HCT116 (cell line): Measurements from ENCODE around the gene CSNK1G2. TPM values are rescaled to one million over a fixed set of nuclear protein-coding genes. Genes with fewer than 3 reads are reported as not detected.

ENCODE experiments used
- ATAC-seq: fragments of 200-7000 bp; cut with Tn5 transposase; 2 replicates; pipeline ENCODE4 v1.9.1; 2020; ENCODE audit warnings: mild to moderate bottlenecking, moderate library complexity
- BruUV-seq: library from RNA; stranded (reverse); fragments of 400-500 nt; replicated peaks from 2 replicates; lab custom pipeline; 2021; lab: Mats Ljungman, UMichigan
- CTCF ChIA-PET: fragments of 300-600 bp; sonication (Branson Sonifier 250); formaldehyde crosslinking; loops from one replicate; lab custom pipeline; 2021; ENCODE audit warnings: antibody characterized with exemption; lab: Charles Lee
- POLR2A ChIA-PET: fragments of 300-600, 350-600 bp; sonication (Branson Sonifier 250); formaldehyde crosslinking; loops from one replicate; lab custom pipeline; 2021; ENCODE audit warnings: antibody characterized with exemption; lab: Charles Lee
- RAD21 ChIA-PET, 2 experiments: fragments of 300-600 bp; sonication (Branson Sonifier 250); formaldehyde crosslinking; loops; one replicate each; lab custom pipeline; 2023; ENCODE audit warnings: low total read pairs in 2 of 2; ENCODE audit not compliant: uncharacterized antibody in 2 of 2, unreplicated experiment in 2 of 2, low non-redundant PET in 1 of 2; lab: Charles Lee
- DNase-seq: peaks from one replicate; pipeline ENCODE4 v3.0.0-alpha.2; 2010; ENCODE audit warnings: low read depth, low spot score
- H2AFZ ChIP-seq: fragments of 200-600 bp; shearing (Covaris generic), sonication (generic); 2 replicates; pipeline ENCODE4 v1.6.1; 2017; ENCODE audit warnings: low read depth, mixed run types, mixed read lengths, antibody characterized with exemption, low read length; ENCODE audit not compliant: poor library complexity, severe bottlenecking
- H3K27ac ChIP-seq: 2 replicates; pipeline ENCODE4 v1.5.1; 2012; ENCODE audit warnings: low read depth, low read length
- H3K27me3 ChIP-seq: fragments of 200-600 bp; sonication (generic); 2 replicates; pipeline ENCODE4 v1.6.1; 2016; ENCODE audit warnings: mixed run types, low read length, mixed read lengths; ENCODE audit not compliant: insufficient read depth
- H3K36me3 ChIP-seq, 2 experiments: fragments of 200-500 bp in 1 of 2; fragments of 200-600 bp in 1 of 2; sonication (Bioruptor generic) in 1 of 2; sonication (generic) in 1 of 2; 2 replicates each; pipeline versions ENCODE4 v1.5.1 to v1.6.1; 2014 to 2016; ENCODE audit warnings: low read length in 2 of 2, inconsistent platforms in 1 of 2, mixed read lengths in 1 of 2, mixed run types in 1 of 2; ENCODE audit not compliant: insufficient read depth in 2 of 2, control insufficient read depth in 1 of 2
- H3K4me1 ChIP-seq, 2 experiments: fragments of 200-600 bp in 1 of 2; sonication (generic) in 1 of 2; 2 replicates each; pipeline versions ENCODE4 v1.5.1 to v1.6.1; 2012 to 2017; ENCODE audit warnings: low read length in 2 of 2, inconsistent platforms in 1 of 2, mild to moderate bottlenecking in 1 of 2, mixed read lengths in 1 of 2, mixed run types in 1 of 2, moderate library complexity in 1 of 2; ENCODE audit not compliant: insufficient read depth in 2 of 2, control insufficient read depth in 1 of 2
- H3K4me2 ChIP-seq: fragments of 200-600 bp; sonication (generic); 2 replicates; pipeline ENCODE4 v1.6.1; 2017; ENCODE audit warnings: mixed run types, low read length, mixed read lengths
- H3K4me3 ChIP-seq, 2 experiments: fragments of 200-600 bp in 1 of 2; sonication (generic) in 1 of 2; replicated peaks in 1 of 2; 2 replicates each; pipeline ENCODE4 v1.5.1; 2011 to 2016; ENCODE audit warnings: low read length in 2 of 2, control low read depth in 1 of 2, low read depth in 1 of 2, mild to moderate bottlenecking in 1 of 2, mixed read lengths in 1 of 2, mixed run types in 1 of 2
- H3K79me2 ChIP-seq: fragments of 200-600 bp; sonication (generic); 2 replicates; pipeline ENCODE4 v1.6.1; 2017; ENCODE audit warnings: mild to moderate bottlenecking, mixed run types, low read length, moderate library complexity, mixed read lengths; ENCODE audit not compliant: insufficient read depth
- H3K9ac ChIP-seq: fragments of 200-600 bp; sonication (generic); 2 replicates; pipeline ENCODE4 v1.6.1; 2016; ENCODE audit warnings: low read length, mixed read lengths
- H3K9me2 ChIP-seq: fragments of 200-600 bp; sonication (generic), shearing (Covaris generic); 2 replicates; pipeline ENCODE4 v1.6.1; 2017; ENCODE audit warnings: mixed run types, mild to moderate bottlenecking, moderate library complexity; ENCODE audit not compliant: insufficient read depth
- H3K9me3 ChIP-seq, 2 experiments: fragments of 200-500 bp in 1 of 2; fragments of 200-600 bp in 1 of 2; sonication (Bioruptor generic) in 1 of 2; sonication (generic) in 1 of 2; 2 replicates each; pipeline ENCODE4 v1.6.1; 2014 to 2017; ENCODE audit warnings: low read length in 2 of 2, mixed read lengths in 2 of 2, inconsistent platforms in 1 of 2, low read depth in 1 of 2, mild to moderate bottlenecking in 1 of 2, mixed run types in 1 of 2, moderate library complexity in 1 of 2; ENCODE audit not compliant: control insufficient read depth in 1 of 2, insufficient read depth in 1 of 2
- H4K20me1 ChIP-seq: fragments of 200-600 bp; sonication (generic), shearing (Covaris generic); 2 replicates; pipeline ENCODE4 v1.6.1; 2017; ENCODE audit warnings: mixed run types, mild to moderate bottlenecking, moderate library complexity; ENCODE audit not compliant: insufficient read depth
- CEBPB ChIP-seq: IDR thresholded peaks from 2 replicates; pipeline ENCODE4 v1.6.1; 2012; ENCODE audit warnings: low read depth
- EGR1 ChIP-seq: IDR thresholded peaks from 2 replicates; pipeline ENCODE4 v1.6.1; 2012; ENCODE audit warnings: low read depth
- EZH2 ChIP-seq: fragments of 200-600 bp; sonication (generic); IDR thresholded peaks from 2 replicates; pipeline ENCODE4 v1.6.1; 2017; ENCODE audit warnings: antibody characterized with exemption, mixed run types
- JUND ChIP-seq: IDR thresholded peaks from 2 replicates; pipeline ENCODE4 v1.6.1; 2012
- RAD21 ChIP-seq: IDR thresholded peaks from 2 replicates; pipeline ENCODE4 v1.6.1; 2012; ENCODE audit warnings: low read depth, mild to moderate bottlenecking
- SIN3A ChIP-seq: IDR thresholded peaks from 2 replicates; pipeline ENCODE4 v1.6.1; 2012; ENCODE audit warnings: low read depth
- SP1 ChIP-seq: IDR thresholded peaks from 2 replicates; pipeline ENCODE4 v1.6.1; 2012; ENCODE audit warnings: low read depth
- SRF ChIP-seq: IDR thresholded peaks from 2 replicates; pipeline ENCODE4 v1.6.1; 2012; ENCODE audit warnings: low read depth
- ZFX ChIP-seq: fragments of 450-650 bp; IDR thresholded peaks from 2 replicates; pipeline ENCODE4 v1.6.1; 2017
- ZNF274 ChIP-seq: fragments of 200-500 bp; sonication (Bioruptor generic); IDR thresholded peaks from 2 replicates; pipeline ENCODE4 v1.6.1; 2014; ENCODE audit warnings: mild to moderate bottlenecking, low read depth, low read length, inconsistent platforms
- intact Hi-C: fragments of 100-400 bp; cut with micrococcal nuclease; formaldehyde crosslinking; loops from 2 replicates; pipeline ENCODE4 v1.10.0; 2022
- total RNA-seq: library from RNA; stranded (reverse); gene quantifications from one replicate; pipeline ENCODE4 v1.2.1, GENCODE V29; 2021; ENCODE audit not compliant: unreplicated experiment
- TF ChIP-seq, protein P1 (sequence below): IDR thresholded peaks from 2 replicates; pipeline ENCODE4 v1.6.1; 2012
- TF ChIP-seq, protein P2 (sequence below): IDR thresholded peaks from 2 replicates; pipeline ENCODE4 v1.6.1; 2012

CSNK1G2 gene
- total RNA-seq, 1 experiment from 2014 or later: 97.9 TPM

- H3K4me2 ChIP-seq: no peak overlapping the region
- H3K79me2 ChIP-seq: no peaks in the 10 kb centered on the region
- H4K20me1 ChIP-seq: no peaks in the 10 kb centered on the region
- DNase-seq (no peak), ATAC-seq (no peak)
- H3K36me3 ChIP-seq: peaks cover 0 to 5% of the 10 kb centered on the region in 2 experiments; a peak in 2 of 4 replicates
- RAD21 ChIA-PET: no interaction called here
- no peaks in the 10 kb centered on the region for H3K9me2 ChIP-seq
- no peak overlapping the region for H2AFZ ChIP-seq
- H3K9ac ChIP-seq: no peak overlapping the region
- no TSS peak for BruUV-seq
- CTCF ChIA-PET: no interaction called here
- peaks cover 0 to 5% of the 10 kb centered on the region in 2 experiments; a peak in 2 of 4 replicates for H3K4me1 ChIP-seq
- no peak overlapping the region for H3K27ac ChIP-seq
- intact Hi-C loops: no loop called here
- TF ChIP-seq SIN3A (no peak), SP1 (no peak), CEBPB (no peak), SRF (no peak), JUND (no peak), ZNF274 (no peak), EZH2 (no peak)
- TF ChIP-seq, protein P1, sequence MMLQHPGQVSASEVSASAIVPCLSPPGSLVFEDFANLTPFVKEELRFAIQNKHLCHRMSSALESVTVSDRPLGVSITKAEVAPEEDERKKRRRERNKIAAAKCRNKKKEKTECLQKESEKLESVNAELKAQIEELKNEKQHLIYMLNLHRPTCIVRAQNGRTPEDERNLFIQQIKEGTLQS: no peak
- TF ChIP-seq, protein P2, sequence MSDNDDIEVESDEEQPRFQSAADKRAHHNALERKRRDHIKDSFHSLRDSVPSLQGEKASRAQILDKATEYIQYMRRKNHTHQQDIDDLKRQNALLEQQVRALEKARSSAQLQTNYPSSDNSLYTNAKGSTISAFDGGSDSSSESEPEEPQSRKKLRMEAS: no peak
- POLR2A ChIA-PET: no interaction called here
- H3K27me3 ChIP-seq: no peaks in the 10 kb centered on the region
- H3K9me3 ChIP-seq: no peaks in the 10 kb centered on the region
- H3K4me3 ChIP-seq: no peak overlapping the region
Observed at GRCh38 chr19:1924320-1924961, 16.5 kb upstream of the CSNK1G2 start.

DNA sequence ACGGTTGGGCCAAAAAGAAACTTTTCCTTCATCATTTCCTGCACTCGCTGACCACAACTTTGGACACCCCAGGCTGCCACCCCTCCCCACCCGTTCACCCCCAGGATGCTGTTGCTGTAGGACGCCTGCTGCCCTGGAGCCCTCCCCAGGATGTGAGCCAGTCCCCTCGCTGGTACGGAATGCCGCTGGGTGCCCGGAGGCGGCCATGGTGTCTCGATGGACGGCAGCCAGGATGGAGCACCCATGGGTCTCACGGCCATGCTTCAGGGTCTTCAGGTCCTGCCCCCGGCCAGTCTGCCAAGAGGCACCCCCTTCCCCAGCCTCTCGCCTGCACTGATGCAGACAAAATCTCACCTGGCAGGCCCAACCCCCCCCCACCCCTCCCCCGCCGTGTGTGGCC, 15.4 kb upstream of the CSNK1G2 start:
- ATAC-seq: no peak
- H3K4me2 ChIP-seq: no peak overlapping the region
- H3K27me3 ChIP-seq: no peaks in the 10 kb centered on the region
- no peak overlapping the region for H2AFZ ChIP-seq
- TF ChIP-seq EGR1: no peak
- TF ChIP-seq, protein P1: no peak
- TF ChIP-seq ZNF274: no peak
- TF ChIP-seq ZFX: no peak
- TF ChIP-seq RAD21: no peak
- TSS peak; percentile 72 for BruUV-seq
- ChIA-PET CTCF (no interaction called here), RAD21 (no interaction called here), POLR2A (no interaction called here)
- H4K20me1 ChIP-seq: no peaks in the 10 kb centered on the region
- no peak for DNase-seq
- H3K4me3 ChIP-seq: no peak overlapping the region
- H3K36me3 ChIP-seq: peaks cover 0 to 5% of the 10 kb centered on the region in 2 experiments; a peak in 2 of 4 replicates
- H3K4me1 ChIP-seq: peaks cover 0 to 14% of the 10 kb centered on the region in 2 experiments; a peak in 2 of 4 replicates
- no peaks in the 10 kb centered on the region for H3K9me2 ChIP-seq
- H3K9me3 ChIP-seq: no peaks in the 10 kb centered on the region
- no peaks in the 10 kb centered on the region for H3K79me2 ChIP-seq
- no peak overlapping the region for H3K27ac ChIP-seq
- no peak overlapping the region for H3K9ac ChIP-seq
- intact Hi-C loops: no loop called here
